HG03520 (cell line): ENCODE measurements around the gene APPL1.
A peak's percentile ranks its signal among the peaks of the same experiment; 100 is the strongest.

Experiments used
- ATAC-seq: cut with Tn5 transposase; IDR thresholded peaks from one replicate; pipeline ENCODE4 v1.9.1; 2021; ENCODE audit warnings: mild to moderate bottlenecking, moderate library complexity; ENCODE audit not compliant: unreplicated experiment

The APPL1 gene, protein sequence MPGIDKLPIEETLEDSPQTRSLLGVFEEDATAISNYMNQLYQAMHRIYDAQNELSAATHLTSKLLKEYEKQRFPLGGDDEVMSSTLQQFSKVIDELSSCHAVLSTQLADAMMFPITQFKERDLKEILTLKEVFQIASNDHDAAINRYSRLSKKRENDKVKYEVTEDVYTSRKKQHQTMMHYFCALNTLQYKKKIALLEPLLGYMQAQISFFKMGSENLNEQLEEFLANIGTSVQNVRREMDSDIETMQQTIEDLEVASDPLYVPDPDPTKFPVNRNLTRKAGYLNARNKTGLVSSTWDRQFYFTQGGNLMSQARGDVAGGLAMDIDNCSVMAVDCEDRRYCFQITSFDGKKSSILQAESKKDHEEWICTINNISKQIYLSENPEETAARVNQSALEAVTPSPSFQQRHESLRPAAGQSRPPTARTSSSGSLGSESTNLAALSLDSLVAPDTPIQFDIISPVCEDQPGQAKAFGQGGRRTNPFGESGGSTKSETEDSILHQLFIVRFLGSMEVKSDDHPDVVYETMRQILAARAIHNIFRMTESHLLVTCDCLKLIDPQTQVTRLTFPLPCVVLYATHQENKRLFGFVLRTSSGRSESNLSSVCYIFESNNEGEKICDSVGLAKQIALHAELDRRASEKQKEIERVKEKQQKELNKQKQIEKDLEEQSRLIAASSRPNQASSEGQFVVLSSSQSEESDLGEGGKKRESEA

DNA sequence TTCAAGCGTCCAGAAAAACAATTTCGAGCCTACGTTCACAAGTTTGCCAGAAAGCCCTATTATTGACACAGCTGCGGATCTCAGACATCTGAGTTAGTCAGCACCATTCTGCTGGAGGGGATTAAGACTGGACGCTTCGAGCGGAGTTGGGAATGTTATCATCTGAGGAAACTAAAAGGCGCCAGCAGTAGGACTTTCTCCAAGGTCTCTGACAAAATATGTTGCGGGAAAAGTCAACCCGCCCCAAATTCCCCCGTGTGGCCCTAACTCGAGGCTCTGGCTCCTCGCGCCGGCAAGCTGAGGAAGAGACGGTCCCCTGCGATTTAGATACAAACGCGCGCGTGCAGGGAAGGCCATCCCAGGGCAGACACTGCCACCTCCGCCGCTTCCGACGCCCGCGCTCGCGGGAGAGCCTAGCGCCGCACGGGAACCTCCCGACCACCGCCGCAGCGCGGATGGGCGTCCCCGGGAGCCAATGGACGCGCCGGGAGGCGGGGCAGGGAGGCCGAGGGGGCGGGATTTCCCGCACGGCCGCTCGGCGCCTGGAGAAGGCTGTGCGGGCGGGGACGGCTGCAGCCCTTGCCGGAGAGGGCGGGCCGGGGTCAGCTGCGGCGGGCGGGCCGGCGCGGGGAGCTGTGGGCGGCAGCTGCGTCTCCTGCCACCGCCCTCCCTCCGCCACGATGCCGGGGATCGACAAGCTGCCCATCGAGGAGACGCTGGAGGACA lies at the start of gene APPL1:
Gene APPL1, plus strand, starts transcription at position 526 of the 726 bp plus-strand sequence. Its CDS starts 155 bp downstream, at position 681.
- ATAC-seq = peak; percentile 88

DNA sequence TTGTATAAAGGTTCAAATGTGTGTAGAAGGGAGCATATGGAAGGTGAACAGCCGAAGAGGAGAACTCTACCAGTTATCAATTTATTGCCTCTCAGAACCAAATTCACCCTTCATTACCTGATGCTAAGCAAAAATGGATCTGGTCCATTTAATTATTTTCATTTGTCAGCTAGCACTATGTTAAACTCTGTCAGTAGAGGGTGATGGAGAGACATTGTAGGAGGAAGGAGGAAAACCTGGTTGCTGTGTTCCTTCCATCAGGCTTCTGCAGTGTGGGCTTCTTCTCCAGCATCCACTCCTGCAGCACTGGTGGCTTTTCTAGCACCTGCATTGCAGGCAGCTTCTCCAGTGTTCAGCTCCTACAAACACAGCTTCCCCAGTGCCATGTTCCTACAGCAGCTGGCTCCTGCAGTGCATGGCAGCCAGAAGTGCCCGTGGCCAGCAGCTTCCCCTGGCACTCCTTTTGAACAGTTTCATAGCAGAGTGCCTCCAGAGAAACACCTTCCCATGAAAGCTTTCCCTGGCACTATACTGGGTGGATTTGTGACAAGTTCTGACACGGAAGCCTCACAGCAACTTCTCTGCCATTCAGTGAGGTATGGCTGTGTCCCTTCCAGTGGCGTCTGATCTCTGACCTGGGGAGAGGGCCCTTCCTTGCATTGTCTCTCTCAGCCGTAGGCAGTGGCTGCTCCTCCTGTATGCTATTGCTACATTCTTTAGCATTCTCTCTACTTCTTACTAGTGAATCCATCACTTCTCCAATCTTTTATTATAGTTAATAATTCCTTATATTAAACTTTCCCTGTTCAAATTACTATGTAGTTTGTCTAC lies 47.7 kb upstream of the APPL1 start:
- ATAC-seq = no peak

DNA sequence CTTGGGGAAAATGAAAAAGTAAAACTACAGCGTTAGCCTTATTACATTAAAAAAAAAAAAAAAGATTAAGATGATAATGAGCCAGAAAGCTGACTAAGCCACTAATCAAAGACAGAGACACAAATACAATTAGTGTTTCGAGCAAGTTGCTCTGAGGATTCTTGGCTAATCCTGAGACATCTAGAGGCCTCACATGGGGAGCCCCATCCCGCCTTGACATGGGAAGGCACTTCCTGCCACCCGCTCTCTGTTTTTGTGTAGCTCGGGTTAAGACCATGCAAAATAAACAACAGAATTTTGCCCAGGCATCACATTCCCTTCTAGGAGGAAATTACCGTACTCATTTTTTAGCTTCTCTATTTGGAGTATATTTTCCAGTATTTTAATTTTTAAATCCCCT lies 43.0 kb upstream of the APPL1 start:
- no peak for ATAC-seq

DNA sequence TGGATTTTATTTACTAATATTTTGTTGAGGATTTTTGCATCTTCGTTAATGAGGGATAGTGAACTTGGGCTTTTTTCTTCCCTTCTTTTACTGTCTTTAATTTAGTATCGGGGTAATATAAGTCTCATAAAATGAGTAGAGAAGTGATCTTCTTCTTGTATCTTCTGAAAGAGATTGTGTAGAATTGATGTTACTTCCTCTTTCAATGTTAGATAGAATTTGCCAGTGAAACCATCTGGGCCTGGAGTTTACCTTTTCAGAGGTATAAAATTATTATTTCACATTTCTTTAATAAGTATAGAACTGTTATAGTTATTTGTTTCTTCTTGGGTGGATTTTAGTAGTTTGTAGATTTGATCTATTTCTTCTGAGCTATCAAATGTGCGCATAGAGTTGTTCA lies 35.5 kb upstream of the APPL1 start:
- ATAC-seq = no peak

DNA sequence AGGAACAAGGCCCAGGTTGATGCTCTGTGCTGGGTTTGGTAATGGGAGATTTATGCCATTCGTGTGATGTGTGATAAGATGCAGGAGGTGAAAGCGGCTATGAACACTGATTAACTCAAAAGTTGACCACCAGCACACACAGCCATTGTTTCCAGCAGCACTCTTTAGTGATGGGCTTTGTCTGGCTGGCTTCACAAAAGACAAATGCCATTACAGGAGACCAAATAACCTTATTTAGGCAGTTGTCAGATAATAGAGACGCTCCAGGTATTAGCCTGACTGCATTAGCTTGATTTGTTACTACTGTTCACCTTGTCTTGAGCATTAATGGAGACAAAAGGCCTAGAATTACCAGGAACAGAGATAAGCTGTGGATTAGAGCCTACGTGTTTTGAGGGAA lies 32.9 kb upstream of the APPL1 start:
- ATAC-seq = no peak

DNA sequence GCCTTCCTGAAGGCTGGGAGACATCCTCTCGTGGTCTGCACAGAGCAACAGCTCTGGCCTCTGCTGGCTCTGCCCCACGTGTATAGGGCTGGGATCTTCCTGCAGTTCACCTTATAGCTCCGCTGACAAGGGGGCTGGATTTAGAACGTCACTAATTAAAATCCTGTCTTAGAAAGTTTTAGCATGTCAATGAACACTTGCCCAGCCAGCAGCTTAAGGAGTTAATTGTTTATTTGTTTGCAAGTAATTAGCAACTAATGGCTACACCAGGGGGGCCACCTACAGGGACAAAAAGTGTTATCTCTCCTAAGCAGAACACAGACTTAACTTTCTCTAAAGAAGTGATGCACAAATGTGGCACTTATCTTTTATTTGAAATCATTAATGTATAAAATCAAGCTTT lies 27.6 kb upstream of the APPL1 start, which contains the start of gene HESX1:
Gene HESX1, minus strand, starts transcription at position 84 of the 403 bp plus-strand sequence. Its CDS starts 60 bp downstream, at position 24.
- ATAC-seq = no peak

DNA sequence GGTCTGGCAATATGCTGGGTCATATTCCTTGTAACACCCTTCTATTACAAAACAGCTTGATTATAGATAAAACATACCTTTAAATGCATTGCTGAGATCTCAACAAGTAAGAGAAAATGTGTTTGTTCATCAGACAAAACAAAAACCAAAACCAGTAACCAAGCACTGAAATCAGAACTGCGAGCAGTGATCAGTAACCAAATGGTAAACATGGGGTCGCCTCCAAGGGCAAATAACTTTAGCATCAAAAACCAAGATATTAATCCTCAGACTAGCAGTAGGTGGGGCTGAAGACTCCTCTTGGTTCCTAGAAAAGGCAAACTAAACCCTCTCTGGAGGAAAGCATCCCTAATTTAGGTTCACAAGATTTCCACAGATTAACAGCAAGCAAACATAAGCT lies 21.1 kb upstream of the APPL1 start:
- ATAC-seq = no peak

DNA sequence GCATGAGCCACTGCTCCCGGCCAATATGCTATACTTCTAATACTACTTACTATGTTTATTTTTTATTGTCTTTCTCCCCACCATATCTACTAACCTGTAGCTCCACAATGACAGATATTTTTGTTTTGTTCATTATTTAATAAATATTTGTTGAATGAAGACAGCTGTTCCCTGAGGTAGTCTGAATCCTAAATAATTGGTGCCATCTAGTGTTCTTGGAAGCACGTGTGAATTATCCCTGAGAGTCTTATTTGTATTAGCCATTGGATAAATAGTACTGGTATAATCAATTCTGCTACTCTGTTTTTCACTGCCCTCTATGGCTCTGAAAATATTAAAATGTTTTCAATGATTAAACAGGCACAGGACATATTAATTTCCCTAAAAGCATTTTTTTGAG lies 5.6 kb upstream of the APPL1 start:
- no peak for ATAC-seq

DNA sequence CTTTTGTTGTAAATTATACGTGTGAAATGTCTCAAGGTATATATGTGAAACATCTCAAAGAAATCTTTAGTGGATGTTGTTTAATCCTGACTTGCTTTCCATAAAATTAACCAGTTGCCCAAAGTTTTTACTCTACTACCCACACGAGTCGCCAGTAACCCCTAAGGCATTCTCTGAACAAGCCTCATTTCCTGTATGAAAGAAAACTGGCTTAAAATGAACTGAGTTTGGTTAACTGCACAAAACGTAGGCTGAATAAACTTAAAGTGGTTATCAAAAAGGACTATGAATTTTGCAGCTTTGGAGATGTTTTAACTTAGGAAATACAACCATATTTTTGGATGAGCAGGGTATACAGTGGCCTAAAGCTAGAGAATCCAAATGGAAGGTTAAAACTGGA lies 2.7 kb upstream of the APPL1 start:
- ATAC-seq = no peak

DNA sequence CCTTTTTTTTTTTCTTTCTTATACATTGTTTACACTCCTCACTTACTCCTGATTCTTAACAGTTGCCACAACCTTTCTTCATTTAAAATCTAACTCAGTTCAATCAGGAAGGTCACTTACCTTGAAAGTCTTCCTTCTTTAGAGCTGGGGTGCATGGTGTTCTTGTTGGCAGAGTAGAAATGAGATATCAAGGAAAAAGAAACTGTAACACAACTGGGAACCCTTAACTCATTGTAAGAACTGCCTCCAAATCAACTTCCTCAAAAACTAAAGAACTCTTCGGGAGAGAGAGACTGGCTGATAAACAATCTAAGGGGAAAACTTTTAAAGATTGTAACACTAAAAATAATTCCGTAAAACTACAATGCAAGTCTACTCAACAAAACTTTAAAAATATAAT lies 1.4 kb upstream of the APPL1 start:
- ATAC-seq = no peak

DNA sequence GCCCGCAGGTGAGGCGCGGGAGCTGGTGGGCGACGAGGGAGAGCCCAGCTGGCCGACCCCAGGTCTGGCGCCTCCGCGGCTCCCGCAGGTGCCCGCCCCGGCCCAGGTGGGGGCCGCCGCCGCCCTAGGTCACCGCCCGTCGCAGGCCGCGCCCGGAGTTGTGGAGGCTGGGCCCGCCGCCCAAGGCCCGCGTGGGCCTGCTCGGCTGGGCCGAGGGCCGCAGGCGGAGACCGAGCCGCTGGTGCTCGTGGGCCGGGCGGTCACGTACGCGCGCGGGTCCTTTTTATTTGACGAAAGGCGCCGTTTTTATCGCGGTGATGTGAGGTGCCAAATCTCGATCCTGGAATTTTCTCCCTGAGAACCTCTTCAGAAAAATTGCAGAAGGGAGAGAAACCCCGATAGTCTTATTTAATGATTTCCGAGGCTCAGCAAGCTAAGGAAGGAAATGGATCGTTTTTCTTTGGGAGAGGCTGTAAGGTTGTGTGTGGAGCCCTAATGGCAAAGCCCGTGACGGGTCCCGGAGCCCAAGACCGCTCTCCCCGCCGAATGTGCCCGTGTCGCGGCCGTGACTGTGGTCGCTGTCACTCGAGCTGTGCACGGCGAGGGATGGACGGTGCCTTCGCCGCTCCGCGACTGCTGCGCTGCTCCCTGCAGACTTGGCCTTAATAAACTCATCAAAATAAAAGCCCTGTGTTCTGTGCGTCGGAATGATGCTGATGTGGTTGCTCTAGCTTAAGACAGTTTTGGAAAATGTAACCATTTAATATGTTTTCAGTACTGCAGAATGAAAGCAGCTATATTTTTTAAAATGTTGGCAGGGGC lies 612 bp downstream of the APPL1 start:
- peak; percentile 41 for ATAC-seq

DNA sequence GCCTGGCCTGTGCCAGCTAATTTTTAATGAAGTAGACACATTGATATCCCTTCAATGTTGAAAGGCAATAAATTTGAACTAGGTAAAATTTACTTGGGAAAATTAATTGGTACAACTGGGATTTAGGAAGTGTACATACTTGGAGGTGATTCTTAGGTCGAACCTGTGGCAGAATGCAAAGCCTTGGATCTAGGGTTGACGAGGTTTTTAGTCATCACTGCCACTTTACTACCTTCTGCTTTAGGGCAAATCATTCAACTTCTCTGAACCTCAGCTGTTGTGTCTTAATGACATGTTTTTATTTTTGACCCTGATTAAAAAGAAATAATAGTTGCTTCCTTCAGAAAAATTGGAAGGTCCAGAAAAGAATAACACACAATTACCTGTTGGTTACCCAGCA lies 2.5 kb downstream of the APPL1 start:
- ATAC-seq = no peak

DNA sequence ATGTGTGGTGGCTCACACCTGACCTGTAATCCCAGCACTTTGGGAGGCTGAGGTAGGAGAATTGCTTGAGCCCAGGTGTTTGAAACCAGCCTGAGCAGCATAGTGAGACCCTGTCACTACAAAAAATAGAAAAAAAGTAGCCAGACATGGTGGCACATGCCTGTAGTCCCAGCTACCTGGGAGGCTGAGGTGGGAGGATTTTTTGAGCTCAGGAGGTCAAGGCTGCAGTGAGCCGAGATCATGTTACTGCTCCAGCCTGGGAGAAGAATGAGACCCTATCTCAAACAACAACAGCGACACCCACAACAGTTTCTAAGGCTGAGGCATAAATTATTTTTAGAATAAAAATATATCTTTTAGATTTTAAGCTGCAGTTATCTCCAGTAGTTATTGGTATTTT lies 6.3 kb downstream of the APPL1 start:
- no peak for ATAC-seq

DNA sequence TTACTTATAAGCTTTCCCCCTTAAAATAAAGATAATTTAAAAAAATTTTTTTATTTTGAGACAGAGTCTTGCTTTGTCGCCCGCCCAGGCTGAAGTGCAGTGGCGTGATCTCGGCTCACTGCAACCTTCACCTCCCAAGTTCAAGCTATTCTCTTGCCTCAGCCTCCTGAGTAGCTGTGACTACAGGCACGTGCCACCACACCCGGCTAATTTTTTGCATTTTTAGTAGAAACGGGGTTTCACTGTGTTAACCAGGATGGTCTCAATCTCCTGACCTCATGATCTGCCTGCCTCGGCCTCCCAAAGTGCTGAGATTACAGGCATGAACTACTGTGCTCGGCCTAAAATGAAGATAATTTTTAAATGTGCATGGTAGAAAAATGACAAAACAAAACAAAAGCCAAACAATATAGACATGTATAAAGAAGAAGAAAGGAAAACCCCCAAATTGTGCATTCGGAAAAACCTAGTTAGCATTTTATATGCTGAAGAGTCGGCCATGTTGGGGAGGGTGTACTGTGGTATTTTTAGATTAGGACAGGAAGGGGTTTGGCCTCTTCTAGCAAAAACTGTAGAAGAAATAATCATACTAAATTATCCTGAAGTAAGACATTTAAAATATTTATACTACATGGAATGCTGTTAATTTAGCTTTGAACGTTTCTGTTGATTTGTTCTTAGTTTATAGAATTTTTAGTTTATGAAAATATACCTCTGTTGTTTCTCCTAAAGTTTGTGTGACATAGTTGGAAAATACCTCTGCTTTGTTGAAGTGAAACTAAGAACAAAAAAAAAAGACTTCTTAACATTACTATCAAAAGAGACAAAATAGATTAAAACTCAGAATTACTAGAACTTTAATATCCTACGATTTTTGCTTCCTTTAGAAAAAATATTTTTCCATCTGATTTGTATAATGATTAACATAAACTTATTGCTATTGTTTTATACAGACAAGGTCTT lies 7.4 kb downstream of the APPL1 start:
- ATAC-seq = no peak

DNA sequence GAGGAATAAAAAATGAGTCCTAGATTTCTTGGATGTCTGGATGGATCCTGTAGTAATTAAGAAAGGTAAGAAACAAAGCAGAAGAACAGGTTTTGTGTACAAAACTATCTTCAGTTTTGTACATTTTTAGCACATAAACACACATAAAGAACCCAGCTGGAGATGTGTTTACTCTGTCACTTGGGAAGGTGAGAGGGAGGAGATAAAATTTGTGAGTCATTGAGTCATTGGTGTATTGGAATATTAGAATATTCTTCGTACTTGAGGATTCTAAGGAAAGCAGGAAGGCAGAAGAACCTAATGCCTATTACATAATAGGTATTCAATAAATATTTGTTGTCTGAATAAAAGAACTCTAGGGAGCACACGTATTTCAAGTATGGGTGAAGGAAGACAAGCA lies 17.4 kb downstream of the APPL1 start:
- ATAC-seq = no peak

DNA sequence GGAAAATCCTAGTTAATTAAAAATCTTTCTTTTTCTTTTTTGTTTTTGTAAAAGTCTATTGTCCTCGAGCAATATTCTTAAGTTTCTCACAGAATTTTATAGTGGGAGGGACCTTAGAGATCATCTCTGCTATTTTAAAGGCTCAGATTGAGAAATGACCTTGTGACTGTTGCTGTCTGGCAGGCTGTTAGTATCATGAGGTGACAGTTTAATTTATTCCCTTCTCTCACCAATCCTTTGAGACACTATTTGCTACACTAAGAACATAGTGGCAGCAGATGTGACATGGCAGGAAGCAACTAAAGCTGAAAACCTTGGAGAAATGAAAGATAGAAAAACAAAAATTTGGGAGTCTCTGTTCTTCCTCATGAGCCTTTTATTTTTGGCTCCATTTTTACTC lies 24.9 kb downstream of the APPL1 start:
- no peak for ATAC-seq

DNA sequence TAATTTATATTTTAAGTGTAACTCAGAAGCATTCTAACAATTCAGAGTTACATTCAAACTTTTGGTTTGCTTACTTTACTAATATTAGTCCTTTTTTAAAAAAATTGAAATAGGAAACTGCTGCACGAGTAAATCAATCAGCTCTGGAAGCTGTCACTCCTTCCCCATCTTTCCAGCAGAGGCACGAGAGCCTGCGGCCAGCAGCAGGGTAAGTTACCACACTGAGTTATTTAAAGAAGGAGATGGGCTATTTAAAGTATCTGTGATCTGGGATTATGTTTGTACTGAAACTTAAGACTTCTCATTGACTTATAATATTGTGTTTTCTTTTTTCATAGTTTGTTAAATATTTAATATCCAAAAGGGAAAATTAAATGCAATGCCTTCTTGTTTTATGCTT lies 29.3 kb downstream of the APPL1 start:
- ATAC-seq = no peak

DNA sequence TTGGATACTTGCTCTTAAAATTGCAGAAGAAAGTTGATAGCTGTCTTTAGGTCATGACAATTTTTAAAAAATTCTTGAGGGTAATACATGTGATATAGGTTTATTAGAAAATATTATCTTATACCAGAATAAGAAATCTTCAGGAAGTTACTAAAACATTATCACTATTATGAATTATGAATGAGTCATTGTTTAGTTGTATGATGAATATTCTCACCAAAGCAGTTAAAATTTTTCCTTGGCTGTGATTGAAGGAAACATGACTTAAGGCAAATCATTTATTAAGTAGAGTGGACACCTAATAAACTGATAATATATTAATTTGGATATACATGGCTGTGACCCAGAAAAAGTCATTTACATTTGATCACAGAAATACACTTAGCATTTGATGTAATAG lies 30.1 kb downstream of the APPL1 start:
- no peak for ATAC-seq

DNA sequence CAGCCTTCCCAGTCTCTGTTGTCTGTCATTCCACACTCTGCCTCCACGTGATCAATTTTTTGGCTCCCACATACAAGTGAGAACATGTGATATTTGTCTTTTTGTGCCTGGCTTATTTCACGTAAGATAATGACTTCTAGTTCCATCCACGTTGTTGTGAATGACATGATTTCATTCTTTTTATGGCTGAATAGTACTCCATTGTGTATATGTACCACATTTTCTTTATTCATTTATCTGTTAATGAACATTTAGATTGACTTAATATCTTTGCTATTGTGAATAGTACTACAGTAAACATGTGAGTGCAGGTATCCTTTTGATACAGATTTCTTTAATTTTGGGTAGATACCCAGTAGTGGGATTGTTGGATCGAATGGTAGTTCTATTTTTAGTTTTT lies 33.6 kb downstream of the APPL1 start:
- no peak for ATAC-seq
